Measurements from ENCODE around the gene SAP30BP. TPM values are rescaled to one million over a fixed set of nuclear protein-coding genes. Genes with fewer than 3 reads are reported as not detected.

The SAP30BP gene
- total and polyA plus RNA-seq, 2 donors (not counting 1 experiment from before 2014, with no cell fraction given): 143 to 148 TPM

GRCh38 chr17:75695830-75696271 is 28.7 kb downstream of the SAP30BP start:
- Mint-ChIP-seq H3K27ac (no peak overlapping the region), H3K9me3 (ENCODE audit: insufficient read depth) (no peaks in the 10 kb centered on the region), H3K4me3 (no peak overlapping the region), H3K27me3 (no peaks in the 10 kb centered on the region), H3K4me1 (peaks cover 13% of the 10 kb centered on the region)
- intact Hi-C loops (cut with micrococcal nuclease): no loop called here
- H2AFZ ChIP-seq (ENCODE audit: insufficient read depth, low read depth, low read length, poor library complexity, severe bottlenecking): no peak overlapping the region
- H3K27me3 ChIP-seq (replicated peaks in 1 of 4; ENCODE audit: control extremely low read depth in 1 of 4, control insufficient read depth in 3 of 4, insufficient read depth in 4 of 4, low read length in 3 of 4): no peaks in the 10 kb centered on the region
- H3K9me3 ChIP-seq (ENCODE audit: control extremely low read depth in 1 of 3, control insufficient read depth in 2 of 3, insufficient read depth in 1 of 3, low read length in 2 of 3): no peaks in the 10 kb centered on the region
- H3K27ac ChIP-seq (ENCODE audit: low read length in 2 of 2): no peak overlapping the region
- TF ChIP-seq EZH2 (IDR thresholded peaks at IDR 0.05; ENCODE audit: borderline replicate concordance, insufficient read depth, low read depth, low read length, poor library complexity, severe bottlenecking): no peak
- TF ChIP-seq, protein P1, sequence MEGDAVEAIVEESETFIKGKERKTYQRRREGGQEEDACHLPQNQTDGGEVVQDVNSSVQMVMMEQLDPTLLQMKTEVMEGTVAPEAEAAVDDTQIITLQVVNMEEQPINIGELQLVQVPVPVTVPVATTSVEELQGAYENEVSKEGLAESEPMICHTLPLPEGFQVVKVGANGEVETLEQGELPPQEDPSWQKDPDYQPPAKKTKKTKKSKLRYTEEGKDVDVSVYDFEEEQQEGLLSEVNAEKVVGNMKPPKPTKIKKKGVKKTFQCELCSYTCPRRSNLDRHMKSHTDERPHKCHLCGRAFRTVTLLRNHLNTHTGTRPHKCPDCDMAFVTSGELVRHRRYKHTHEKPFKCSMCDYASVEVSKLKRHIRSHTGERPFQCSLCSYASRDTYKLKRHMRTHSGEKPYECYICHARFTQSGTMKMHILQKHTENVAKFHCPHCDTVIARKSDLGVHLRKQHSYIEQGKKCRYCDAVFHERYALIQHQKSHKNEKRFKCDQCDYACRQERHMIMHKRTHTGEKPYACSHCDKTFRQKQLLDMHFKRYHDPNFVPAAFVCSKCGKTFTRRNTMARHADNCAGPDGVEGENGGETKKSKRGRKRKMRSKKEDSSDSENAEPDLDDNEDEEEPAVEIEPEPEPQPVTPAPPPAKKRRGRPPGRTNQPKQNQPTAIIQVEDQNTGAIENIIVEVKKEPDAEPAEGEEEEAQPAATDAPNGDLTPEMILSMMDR (IDR thresholded peaks at IDR 0.05): no peak
- no peak for ATAC-seq (ENCODE audit: low read depth)
- POLR2A ChIA-PET: no interaction called here
- H3K9ac ChIP-seq (ENCODE audit: low read length): no peak overlapping the region
- WGBS (ENCODE audit: insufficient coverage): 95% methylated on average over 10 of the region's 12 CpGs
- CTCF ChIA-PET: interaction anchor here (0.5 to 0.7 kb wide), 2 partner anchors 58 to 492 kb away, joined by 3 read pairs; no protein-coding TSS in a partner anchor
- no peak overlapping the region for H3K4me3 ChIP-seq (ENCODE audit: control extremely low read depth in 1 of 5, extremely low read depth in 1 of 5, insufficient read depth in 1 of 5, low read depth in 2 of 5, low read length in 4 of 5)
- DNase-seq: no peak
- peaks cover 6 to 9% of the 10 kb centered on the region in 2 donors for H3K4me1 ChIP-seq (ENCODE audit: control insufficient read depth in 2 of 2, insufficient read depth in 2 of 2, low read length in 2 of 2)
- peaks cover 72% of the 10 kb centered on the region for H3K79me2 ChIP-seq (ENCODE audit: control insufficient read depth, insufficient read depth, low read length)
- H3K36me3 ChIP-seq (replicated peaks in 1 of 2; ENCODE audit: control extremely low read depth in 1 of 2, control insufficient read depth in 1 of 2, extremely low read depth in 1 of 2, insufficient read depth in 2 of 2, low read length in 1 of 2): peaks cover 9 to 87% of the 10 kb centered on the region in 2 experiments
- no peak overlapping the region for H3K4me2 ChIP-seq (replicated peaks; ENCODE audit: low read depth, low read length, poor library complexity, severe bottlenecking)
- H4K20me1 ChIP-seq (ENCODE audit: control insufficient read depth, insufficient read depth, low read length, poor library complexity, severe bottlenecking): peaks cover 74% of the 10 kb centered on the region

DNA sequence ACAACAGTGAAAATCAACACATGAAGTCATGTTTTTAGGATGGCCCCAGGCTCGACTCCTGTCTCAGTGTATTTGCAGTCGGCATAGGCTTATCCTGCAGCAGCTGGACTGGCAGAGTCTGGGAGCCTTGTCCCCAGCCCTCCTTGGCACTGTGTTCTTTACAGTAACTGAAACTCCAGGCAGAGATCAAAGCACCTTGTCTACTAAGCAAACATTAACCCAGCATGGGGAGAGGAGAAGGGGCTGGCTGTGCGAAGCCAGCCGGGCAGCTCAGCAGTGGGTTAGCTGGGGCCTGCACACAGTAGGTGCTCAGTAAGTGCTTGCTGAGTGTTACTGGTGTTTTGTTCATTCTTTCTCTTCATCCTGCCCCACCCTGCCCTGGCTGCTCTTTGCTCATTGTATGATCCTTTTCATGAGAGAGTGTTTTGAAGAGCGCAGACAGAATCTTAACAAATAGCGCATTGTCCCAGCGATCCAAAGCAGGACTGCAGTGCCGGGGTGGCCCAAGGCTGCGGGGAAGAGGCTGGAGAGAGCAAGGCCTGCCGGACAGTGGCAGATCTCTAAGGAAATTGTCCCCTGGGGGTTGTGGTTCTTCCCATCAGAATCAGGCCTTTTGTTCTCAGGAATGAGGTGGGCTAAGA is 30.6 kb downstream of the SAP30BP start:
- ATAC-seq (ENCODE audit: low read depth) (no peak), DNase-seq (no peak)
- Mint-ChIP-seq H3K4me3 (no peak overlapping the region), H3K9me3 (ENCODE audit: insufficient read depth) (no peaks in the 10 kb centered on the region), H3K4me1 (no peaks in the 10 kb centered on the region), H3K27ac (no peak overlapping the region), H3K27me3 (no peaks in the 10 kb centered on the region)
- ChIA-PET CTCF (interaction anchor here (1.0 to 1.3 kb wide), 3 partner anchors 21 to 51 kb away, joined by 3 to 6 read pairs (median 6); no protein-coding TSS in a partner anchor), POLR2A (no interaction called here)
- no peaks in the 10 kb centered on the region for H3K4me1 ChIP-seq (ENCODE audit: control insufficient read depth in 2 of 2, insufficient read depth in 2 of 2, low read length in 2 of 2)
- intact Hi-C loops (cut with micrococcal nuclease): no loop called here
- no peak for TF ChIP-seq EZH2 (IDR thresholded peaks at IDR 0.05; ENCODE audit: borderline replicate concordance, insufficient read depth, low read depth, low read length, poor library complexity, severe bottlenecking)
- TF ChIP-seq, protein P1 (IDR thresholded peaks at IDR 0.05): no peak
- H4K20me1 ChIP-seq (ENCODE audit: control insufficient read depth, insufficient read depth, low read length, poor library complexity, severe bottlenecking): peaks cover 56% of the 10 kb centered on the region
- no peaks in the 10 kb centered on the region for H3K27me3 ChIP-seq (replicated peaks in 1 of 4; ENCODE audit: control extremely low read depth in 1 of 4, control insufficient read depth in 3 of 4, insufficient read depth in 4 of 4, low read length in 3 of 4)
- no peak overlapping the region for H3K27ac ChIP-seq (ENCODE audit: low read length in 2 of 2)
- no peak overlapping the region for H3K9ac ChIP-seq (ENCODE audit: low read length)
- no peak overlapping the region for H2AFZ ChIP-seq (ENCODE audit: insufficient read depth, low read depth, low read length, poor library complexity, severe bottlenecking)
- WGBS (ENCODE audit: insufficient coverage): 91% methylated on average over 7 of the region's 10 CpGs
- H3K36me3 ChIP-seq (replicated peaks in 1 of 2; ENCODE audit: control extremely low read depth in 1 of 2, control insufficient read depth in 1 of 2, extremely low read depth in 1 of 2, insufficient read depth in 2 of 2, low read length in 1 of 2): peaks cover 7 to 89% of the 10 kb centered on the region in 2 experiments
- no peaks in the 10 kb centered on the region for H3K9me3 ChIP-seq (ENCODE audit: control extremely low read depth in 1 of 3, control insufficient read depth in 2 of 3, insufficient read depth in 1 of 3, low read length in 2 of 3)
- peaks cover 53% of the 10 kb centered on the region for H3K79me2 ChIP-seq (ENCODE audit: control insufficient read depth, insufficient read depth, low read length)
- H3K4me2 ChIP-seq (replicated peaks; ENCODE audit: low read depth, low read length, poor library complexity, severe bottlenecking): no peak overlapping the region
- H3K4me3 ChIP-seq (ENCODE audit: control extremely low read depth in 1 of 5, extremely low read depth in 1 of 5, insufficient read depth in 1 of 5, low read depth in 2 of 5, low read length in 4 of 5): no peak overlapping the region
